Sigmoid colon (tissue), 4 donors: ENCODE results near the gene PBX2.

ENCODE experiments used
- EP300 ChIP-seq, 4 donors: sonication (generic); formaldehyde crosslinking; IDR thresholded peaks; one replicate each; pipeline ENCODE4 v1.6.1; 2017; ENCODE audit warnings: antibody characterized with exemption in 4 of 4
- POLR2A ChIP-seq, 2 donors: fragments of 450-650 bp; IDR thresholded peaks; one replicate each; pipeline ENCODE4 v1.6.1; 2016; ENCODE audit warnings: antibody characterized with exemption in 2 of 2, mild to moderate bottlenecking in 2 of 2, moderate library complexity in 2 of 2
- POLR2AphosphoS5 ChIP-seq, 4 donors: sonication (generic); formaldehyde crosslinking; IDR thresholded peaks; one replicate each; pipeline ENCODE4 v1.6.1; 2017; ENCODE audit warnings: antibody characterized with exemption in 4 of 4
- TF ChIP-seq, protein P1 (sequence below), 4 experiments: fragments of 450-650 bp in 3 of 4; fragments of 200-600 bp in 1 of 4; IDR thresholded peaks; one replicate each; pipeline ENCODE4 v1.5.1; 2016 to 2019; ENCODE audit warnings: antibody characterized with exemption in 4 of 4, mild to moderate bottlenecking in 3 of 4, moderate library complexity in 2 of 4

DNA sequence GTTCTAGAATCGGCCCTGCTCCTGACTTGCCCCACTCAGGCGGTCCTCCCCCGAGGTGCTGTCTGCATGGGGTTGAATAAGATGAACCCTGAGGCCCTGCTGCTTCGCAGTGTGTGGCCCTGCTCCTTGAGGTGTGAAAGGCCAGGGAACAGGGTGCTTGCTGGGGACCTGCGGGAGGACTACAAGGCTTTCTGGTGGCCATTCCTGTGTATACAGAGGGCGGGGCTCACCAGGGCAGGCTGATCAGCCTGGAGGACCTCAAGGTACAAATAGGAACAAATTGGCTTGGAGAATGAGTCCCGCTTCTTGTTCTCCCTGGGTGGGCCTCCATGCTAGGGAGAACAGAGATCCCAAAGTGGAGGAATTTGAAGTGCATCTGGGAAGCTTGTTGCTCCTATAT lies 28.2 kb upstream of the PBX2 start:
- TF ChIP-seq, protein P1, sequence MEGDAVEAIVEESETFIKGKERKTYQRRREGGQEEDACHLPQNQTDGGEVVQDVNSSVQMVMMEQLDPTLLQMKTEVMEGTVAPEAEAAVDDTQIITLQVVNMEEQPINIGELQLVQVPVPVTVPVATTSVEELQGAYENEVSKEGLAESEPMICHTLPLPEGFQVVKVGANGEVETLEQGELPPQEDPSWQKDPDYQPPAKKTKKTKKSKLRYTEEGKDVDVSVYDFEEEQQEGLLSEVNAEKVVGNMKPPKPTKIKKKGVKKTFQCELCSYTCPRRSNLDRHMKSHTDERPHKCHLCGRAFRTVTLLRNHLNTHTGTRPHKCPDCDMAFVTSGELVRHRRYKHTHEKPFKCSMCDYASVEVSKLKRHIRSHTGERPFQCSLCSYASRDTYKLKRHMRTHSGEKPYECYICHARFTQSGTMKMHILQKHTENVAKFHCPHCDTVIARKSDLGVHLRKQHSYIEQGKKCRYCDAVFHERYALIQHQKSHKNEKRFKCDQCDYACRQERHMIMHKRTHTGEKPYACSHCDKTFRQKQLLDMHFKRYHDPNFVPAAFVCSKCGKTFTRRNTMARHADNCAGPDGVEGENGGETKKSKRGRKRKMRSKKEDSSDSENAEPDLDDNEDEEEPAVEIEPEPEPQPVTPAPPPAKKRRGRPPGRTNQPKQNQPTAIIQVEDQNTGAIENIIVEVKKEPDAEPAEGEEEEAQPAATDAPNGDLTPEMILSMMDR (IDR thresholded peaks at IDR 0.05), result no peak
- TF ChIP-seq EP300 (IDR thresholded peaks at IDR 0.05) (no peak), POLR2AphosphoS5 (IDR thresholded peaks at IDR 0.05) (no peak), POLR2A (IDR thresholded peaks at IDR 0.05) (no peak)
